Adrenal gland (tissue), 5 donors: Measurements from ENCODE around the gene CLASP1.

Experiments
- POLR2A ChIP-seq, 2 donors: fragments of 450-650 bp; IDR thresholded peaks; one replicate each; pipeline ENCODE4 v1.6.1; 2017; ENCODE audit warnings: antibody characterized with exemption in 2 of 2, mild to moderate bottlenecking in 2 of 2, moderate library complexity in 1 of 2
- TF ChIP-seq, protein P1 (sequence below), 6 experiments: fragments of 450-650 bp in 4 of 6; fragments of 200-600 bp in 2 of 6; sonication (generic) in 1 of 6; IDR thresholded peaks; 1 replicate in 5 of 6; 2 replicates in 1 of 6; pipeline versions ENCODE4 v1.5.1 to v1.8.0; 2016 to 2021; ENCODE audit warnings: antibody characterized with exemption in 6 of 6, mild to moderate bottlenecking in 2 of 6, moderate library complexity in 1 of 6
- donor health status: DM: no; HTN: no; CAD: no.

DNA sequence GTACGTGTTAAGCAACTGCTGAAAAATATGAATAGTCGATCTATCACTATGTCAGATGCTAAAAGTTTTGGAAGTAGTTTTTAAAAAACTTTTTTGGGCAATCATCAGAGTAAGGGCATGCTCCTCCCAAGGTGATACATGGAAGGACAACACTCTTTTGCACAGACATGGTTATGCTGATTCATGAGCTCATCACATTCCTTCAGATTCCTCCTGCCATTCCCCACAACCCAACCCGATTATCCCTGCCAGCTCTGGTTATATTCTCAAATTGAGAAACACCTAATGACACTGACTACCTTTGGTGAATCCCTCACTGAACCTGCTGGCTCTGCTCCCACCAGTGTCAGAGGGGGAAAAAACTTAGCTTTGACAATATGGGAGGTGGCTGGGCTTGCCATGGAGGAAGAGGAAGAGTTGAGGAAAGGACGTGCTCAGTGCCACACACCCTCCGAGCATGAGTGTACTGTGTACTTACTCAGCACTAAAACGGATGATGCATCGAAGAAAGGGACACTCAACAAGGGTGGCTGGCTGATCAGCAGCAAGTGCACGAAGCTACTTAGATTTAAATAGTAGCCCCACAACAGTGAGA is 202.5 kb downstream of the CLASP1 start:
- TF ChIP-seq, protein P1, sequence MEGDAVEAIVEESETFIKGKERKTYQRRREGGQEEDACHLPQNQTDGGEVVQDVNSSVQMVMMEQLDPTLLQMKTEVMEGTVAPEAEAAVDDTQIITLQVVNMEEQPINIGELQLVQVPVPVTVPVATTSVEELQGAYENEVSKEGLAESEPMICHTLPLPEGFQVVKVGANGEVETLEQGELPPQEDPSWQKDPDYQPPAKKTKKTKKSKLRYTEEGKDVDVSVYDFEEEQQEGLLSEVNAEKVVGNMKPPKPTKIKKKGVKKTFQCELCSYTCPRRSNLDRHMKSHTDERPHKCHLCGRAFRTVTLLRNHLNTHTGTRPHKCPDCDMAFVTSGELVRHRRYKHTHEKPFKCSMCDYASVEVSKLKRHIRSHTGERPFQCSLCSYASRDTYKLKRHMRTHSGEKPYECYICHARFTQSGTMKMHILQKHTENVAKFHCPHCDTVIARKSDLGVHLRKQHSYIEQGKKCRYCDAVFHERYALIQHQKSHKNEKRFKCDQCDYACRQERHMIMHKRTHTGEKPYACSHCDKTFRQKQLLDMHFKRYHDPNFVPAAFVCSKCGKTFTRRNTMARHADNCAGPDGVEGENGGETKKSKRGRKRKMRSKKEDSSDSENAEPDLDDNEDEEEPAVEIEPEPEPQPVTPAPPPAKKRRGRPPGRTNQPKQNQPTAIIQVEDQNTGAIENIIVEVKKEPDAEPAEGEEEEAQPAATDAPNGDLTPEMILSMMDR (IDR thresholded peaks at IDR 0.05): no peak
- no peak for TF ChIP-seq POLR2A (IDR thresholded peaks at IDR 0.05)
